Ecto neural progenitor cell (in vitro differentiated cells): ENCODE measurements around the gene GNAL.
"Not testable (repeated sequence)": the region's sequence is repeated elsewhere in the genome, so short reads cannot be mapped to it uniquely, and the experiment has no call there.

Experiments
- DNase-seq: peaks from one replicate; pipeline ENCODE4 v3.0.0-alpha.2; 2018; ENCODE audit warnings: low spot score

The GNAL gene

GRCh38 chr18:11849841-11850634 is 161.0 kb downstream of the GNAL start:
- no peak for DNase-seq

DNA sequence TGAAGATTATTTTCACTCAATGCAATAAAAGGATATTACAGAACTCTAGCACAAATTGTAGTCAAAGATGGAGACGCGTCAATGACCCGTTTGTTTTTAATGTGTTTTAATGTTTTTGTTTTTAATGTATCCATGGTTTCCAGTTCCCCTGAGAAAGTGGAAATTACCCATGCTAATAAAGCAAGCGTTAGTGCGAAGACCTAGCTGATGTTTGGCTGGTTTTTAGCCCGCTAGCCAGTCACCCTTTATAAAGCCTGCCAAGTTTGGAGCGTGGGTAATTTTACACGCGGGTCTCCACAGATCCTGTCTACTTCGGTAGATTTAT is 161.7 kb downstream of the GNAL start:
- no peak for DNase-seq

DNA sequence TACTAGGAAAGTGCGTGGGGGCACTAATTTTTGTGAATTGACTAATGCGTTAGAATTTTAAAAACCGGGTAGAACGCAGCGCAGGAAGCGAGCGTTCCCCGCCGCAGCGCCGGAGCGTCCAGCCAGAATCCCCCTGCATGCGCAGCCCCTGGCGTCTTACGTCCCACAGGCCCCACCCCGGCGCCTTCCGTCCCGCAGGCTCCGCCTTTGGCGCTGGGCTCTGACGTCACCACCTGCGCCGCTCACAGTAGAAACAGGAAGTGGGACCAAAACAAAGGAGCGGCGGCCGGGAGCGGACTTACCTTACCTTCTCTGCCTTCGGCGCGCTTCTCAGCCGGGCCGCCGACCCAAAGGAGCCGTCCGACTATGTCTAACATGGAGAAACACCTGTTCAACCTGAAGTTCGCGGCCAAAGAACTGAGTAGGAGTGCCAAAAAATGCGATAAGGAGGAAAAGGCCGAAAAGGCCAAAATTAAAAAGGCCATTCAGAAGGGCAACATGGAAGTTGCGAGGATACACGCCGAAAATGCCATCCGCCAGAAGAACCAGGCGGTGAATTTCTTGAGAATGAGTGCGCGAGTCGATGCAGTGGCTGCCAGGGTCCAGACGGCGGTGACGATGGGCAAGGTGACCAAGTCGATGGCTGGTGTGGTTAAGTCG is 162.2 kb downstream of the GNAL start, which contains the start of gene CHMP1B:
Gene CHMP1B, plus strand, starts transcription at position 268 of the 660 bp plus-strand sequence. Its CDS starts 99 bp downstream, at position 367.
- peak; percentile 98 for DNase-seq

DNA sequence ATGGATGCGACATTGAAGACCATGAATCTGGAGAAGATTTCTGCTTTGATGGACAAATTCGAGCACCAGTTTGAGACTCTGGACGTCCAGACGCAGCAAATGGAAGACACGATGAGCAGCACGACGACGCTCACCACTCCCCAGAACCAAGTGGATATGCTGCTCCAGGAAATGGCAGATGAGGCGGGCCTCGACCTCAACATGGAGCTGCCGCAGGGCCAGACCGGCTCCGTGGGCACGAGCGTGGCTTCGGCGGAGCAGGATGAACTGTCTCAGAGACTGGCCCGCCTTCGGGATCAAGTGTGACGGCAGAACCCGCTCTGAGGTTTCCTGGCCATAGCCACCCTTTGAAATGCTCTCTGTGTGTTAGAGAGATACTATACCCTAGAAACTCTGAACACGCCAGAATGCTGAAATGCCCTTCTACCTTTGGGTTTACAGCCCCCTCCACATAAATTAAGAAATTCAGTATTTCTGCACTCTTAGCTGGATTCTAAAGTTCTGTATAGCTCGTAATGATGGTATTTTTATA is 162.8 kb downstream of the GNAL start:
- peak; percentile 59 for DNase-seq

DNA sequence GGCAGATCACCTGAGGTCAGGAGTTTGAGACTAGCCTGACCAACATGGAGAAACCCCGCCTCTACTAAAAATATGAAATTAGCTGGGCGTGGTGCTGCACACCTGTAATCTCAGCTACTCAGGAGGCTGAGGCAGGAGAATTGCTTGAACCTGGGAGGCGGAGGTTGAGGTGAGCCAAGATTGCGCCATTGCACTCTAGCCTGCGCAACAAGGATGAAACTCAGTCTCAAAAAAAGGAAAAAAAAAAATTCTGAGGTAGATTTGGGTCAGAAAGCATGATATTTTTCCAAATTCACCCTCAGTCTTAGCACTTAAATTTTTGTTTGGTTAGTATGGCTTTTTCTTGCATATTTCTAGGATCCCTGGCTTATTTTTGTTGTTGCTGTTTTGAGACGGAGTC is 165.5 kb downstream of the GNAL start:
- DNase-seq: not testable (repeated sequence)

DNA sequence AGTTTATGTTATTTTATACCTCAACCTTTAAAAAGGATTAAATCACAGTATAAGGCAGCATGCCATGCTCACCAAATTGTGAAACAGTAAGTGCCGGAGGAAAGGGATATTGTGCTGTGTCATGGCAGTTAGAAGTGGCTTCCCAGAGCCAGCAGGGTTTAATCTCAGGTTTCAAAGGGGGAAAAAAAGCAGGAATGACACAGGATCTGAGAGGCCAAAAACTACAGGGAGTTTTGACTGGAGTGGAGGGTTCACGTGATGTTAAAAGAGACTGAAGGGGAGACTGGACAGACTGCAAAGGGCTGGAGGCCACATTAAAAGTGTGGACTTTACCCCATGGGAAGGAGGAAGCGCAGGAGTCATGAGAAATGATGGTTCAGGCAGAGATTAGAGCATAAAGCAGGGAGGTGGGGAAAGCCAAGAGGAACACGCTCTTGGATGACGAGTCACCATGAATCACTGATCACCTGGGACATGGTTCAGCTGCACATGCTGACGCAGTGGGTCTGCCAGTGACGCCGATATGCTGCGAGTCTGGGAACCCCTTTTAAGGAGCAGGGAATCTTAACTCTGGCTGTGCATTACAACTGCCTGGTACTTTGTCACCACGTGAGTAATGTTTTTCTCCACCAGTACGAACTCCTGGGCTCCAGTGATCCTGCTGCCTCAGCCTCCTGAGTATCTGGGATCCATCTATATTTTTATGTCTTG is 168.3 kb downstream of the GNAL start:
- DNase-seq: peak; percentile 66

GRCh38 chr18:11859282-11859830 is 170.3 kb downstream of the GNAL start:
- no peak for DNase-seq

DNA sequence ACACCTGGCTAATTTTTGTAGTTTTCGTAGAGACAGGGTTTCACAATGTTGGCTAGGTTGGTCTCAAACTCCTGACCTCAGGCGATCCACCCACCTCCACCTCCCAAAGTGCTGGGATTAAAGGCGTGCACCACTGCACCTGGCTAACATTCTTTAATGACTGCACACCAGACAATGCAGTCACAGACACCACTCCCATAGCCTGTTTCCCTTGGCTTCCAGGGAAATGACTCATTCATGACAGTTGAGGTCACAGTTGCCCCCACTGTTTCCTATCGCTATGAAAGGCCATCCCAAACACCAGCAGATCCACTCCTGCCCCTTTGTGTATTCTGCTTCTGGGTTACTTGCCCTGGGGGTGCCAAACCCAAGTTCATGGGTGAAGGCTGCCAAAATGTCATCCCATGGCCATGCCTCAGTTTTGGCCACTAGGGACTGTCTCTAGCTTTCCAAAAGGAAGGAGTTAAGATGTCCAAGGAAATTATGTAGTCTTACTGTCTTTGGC is 170.9 kb downstream of the GNAL start:
- DNase-seq: no peak

DNA sequence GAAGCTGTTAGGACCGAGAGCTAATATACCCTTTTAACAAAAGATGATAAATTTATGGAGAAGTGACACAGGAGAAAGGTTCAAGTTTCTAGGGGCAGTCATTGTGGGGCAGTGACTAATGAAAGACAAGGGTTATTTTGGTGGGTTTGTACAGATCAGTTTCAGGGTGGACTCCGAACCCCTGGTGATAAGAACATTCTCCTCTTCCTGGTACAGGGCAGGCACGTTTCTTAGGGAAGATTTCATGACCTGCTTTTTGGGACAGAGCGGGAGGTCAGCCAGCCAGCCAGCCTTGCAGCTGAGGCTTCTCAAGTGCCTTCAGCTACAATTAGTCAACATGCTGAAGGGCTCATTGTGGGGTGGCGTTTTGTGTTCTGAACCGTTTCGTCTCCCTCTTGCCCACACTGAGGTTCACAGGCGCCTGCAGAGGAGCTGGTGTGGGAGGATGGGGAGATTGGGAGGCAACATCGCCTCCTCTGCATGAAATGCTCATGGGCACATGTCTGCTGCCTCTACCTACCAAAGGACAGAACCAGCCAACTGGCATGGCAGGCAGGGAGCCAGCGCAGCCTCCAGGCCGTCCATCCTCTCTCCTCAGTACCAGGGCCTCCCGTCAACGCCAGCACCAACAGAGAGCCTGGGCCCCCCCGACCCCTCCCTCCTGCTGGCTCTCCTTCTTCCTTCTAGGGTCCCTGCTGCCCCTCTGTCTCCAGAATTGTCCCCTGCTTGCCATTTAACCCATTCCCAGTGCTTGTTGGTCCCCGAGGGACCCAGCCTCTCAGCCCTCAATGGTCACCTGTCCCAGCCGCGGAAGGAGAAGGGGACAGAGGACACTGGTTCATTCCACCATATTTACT is 171.8 kb downstream of the GNAL start:
- DNase-seq: no peak

DNA sequence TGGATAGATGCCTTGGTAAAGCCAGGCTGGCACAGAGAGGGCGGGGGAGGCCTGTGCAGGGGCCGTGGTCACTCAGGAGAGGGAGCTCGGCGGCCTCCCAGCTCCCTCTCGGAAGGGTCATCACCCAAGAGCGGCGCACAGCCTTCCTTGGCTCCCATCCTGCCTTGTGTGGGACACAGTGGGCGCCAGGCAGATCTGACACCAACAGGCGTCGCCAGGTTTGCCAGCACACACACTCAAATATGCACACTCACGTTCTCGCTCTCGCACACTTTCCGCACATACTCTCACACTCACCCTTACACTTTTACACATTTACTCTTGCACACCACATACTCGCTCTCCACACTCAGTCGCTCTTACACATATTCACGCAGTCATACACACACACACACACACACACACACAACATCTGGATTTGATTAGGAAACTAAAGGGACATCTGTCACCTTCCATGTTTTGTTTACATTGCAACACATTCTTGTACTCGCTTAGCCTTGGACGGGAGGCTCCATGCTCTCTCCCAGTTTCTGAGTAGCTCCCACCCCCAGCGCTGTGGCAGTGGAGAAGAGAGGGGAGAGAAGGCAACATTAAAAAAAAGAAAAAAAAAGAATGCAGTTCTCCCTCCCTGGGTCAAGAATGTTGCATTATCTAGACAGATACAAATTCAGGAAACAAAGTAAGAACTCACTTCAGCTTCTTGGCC is 172.7 kb downstream of the GNAL start:
- DNase-seq: no peak

DNA sequence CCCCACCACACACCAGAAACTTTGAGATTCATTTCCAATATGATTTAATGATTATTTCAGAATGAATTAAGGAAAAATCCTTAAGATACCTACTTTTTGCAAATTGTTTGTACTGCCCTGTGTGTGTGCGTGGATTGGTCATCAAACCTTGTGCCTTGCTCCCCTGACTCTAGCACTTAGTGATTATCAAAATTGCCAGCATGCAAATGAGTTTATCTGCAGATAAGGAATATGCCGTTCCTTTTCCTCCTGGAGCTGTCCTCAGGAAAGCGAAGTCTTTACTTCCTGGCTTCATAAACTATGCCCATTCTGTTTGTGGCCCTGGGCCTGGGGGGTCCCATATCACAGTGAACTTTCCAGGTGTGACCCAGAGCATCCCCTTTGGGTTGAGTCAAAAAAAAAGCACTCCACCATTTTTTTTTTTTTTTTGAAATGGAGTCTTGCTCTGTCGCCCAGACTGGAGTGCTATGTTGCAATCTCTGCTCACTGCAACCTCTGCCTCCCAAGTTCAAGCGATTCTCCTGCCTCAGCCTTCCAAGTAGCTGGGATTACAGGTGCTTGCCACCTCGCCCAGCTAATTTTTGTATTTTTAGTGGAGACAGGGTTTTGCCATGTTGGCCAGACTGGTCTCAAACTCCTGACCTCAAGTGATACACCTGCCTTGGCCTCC is 173.5 kb downstream of the GNAL start:
- no peak for DNase-seq

DNA sequence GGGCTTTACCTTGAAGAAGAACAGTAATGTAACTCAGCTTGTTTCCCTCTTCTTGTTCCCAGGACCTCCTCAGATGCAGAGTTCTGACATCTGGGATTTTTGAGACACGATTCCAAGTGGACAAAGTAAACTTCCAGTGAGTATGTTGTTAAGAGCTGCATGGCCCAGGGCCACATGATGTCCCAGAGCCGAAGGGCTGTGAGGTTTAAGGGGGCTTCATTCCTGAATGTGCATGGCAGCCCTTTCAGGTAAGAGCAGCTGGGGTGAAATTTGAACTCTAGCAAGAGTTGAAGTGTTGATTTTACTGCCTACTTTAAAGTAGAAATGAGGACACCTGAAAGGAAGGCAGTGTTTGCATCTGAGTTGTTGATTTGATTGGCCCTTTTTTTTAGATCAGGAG is 175.4 kb downstream of the GNAL start:
- DNase-seq: no peak

DNA sequence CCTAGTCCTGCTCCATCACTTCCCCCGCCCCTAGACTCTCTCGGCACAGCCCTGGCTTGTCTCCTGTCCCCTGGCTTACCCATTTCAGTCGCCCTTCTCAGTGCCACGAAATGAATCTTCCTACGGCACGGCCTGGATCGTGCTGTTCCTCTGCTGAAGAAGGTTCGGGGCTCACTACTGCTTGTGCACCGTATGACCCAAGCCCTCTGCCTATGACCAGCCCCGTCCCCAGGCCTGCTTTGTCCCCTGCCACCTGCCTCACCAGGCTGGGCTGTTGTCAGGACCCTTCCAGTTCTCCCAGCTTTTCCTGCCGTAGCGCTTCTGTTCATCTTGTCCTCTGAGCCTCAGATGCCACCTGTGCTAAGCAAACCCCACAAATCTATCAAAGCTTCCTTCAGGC is 176.0 kb downstream of the GNAL start:
- no peak for DNase-seq

DNA sequence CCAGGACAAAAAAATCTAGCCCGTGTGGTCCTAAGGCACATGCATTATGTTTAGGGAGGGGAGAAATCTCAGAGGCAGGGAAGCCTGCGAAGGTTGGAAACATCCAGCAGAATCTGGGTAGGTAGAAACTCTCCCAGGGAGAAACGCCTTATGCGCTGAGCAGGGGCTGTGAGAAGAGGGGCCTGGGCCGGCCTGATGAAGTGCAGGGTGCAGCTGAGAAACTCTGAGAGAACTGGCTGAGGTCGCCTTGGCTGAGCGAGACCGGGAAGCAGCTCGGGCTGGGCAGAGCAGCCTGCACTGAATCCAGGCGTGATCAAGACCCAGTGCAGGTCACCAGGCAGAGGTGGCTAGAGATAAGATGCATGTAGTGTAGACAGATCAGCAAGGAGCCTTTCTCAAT is 177.3 kb downstream of the GNAL start:
- DNase-seq: no peak

DNA sequence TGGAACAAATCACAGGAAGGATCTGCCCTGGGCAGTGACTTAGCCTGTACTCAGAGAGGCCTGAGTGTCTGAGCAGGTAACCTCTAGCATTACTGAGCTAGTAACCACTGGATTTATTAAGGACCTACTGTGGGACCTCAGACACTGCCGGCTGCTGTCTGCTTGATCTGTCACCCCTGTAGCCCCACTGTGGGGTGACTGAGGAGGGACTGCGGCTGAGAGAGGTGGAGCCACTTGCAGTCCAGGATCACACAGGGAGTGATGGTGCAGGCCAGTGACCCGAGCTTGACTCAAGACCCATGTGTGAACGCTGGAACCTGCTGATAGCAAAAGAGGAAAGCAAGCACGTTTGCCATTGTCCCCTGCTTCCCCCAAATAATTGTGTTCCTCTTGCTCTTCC is 177.7 kb downstream of the GNAL start:
- DNase-seq: no peak

DNA sequence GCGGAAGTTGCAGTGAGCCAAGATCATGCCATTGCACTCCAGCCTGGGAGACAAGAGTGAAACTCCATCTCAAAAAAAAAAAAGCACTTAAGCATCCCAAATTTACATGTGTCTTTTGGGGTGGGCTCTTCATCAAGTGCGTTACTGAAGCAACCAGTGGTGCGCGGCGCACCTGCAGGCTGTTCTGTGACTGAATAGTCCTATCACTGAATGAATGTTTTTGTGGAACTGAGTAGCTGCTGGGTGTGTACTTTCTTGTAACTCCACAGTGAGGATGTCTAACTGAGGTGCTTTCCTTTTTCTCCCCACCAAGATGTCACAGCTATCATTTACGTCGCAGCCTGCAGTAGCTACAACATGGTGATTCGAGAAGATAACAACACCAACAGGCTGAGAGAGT is 179.2 kb downstream of the GNAL start:
- no peak for DNase-seq

- no peak for DNase-seq
Measured at GRCh38 chr18:11871501-11871900, 182.4 kb downstream of the GNAL start.

- DNase-seq: no peak
Measured at GRCh38 chr18:11872479-11873136, 183.5 kb downstream of the GNAL start.

DNA sequence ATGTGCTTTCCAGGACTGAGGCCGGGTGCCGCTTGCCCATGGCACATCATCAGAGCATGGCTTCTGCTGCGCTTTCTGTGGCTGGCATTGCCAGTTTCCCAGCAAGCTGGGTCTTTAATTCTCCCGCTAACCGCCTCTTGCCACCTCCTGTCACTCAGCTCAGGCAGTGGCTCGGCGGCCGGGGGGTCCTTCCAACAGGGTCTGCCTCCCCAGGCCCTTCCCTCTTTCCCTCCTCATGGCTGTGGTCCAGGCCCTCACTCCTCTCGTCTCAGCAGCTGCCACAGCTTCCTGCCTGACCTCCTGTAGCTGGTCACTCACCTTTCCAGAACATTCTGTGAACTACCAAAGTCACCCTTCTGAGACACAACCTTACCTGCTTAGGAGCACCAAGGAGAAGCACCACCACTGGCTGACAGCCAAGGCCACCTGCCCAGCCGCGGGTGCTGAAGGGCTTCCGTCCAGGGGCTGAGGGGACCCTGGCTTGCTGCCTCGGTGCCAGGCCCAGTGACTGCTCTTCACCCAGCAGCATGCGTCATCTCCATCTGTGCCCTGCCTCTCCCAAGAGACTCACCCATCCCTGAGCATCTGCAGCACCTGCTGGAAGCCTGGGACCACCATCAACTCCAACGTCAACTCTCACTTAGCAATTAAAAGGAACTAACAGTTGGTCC is 184.7 kb downstream of the GNAL start:
- no peak for DNase-seq
